ENCODE data around the gene TBC1D22A.
"Not testable (repeated sequence)": the region's sequence is repeated elsewhere in the genome, so short reads cannot be mapped to it uniquely, and the experiment has no call there.

Gene TBC1D22A

GRCh38 chr22:46774253-46774979 lies 12.0 kb downstream of the TBC1D22A start:
- no peak for DNase-seq (ENCODE audit: low read depth in 2 of 2)

GRCh38 chr22:46774980-46775849 lies 12.8 kb downstream of the TBC1D22A start:
- DNase-seq (ENCODE audit: low read depth in 2 of 2) = no peak

GRCh38 chr22:46775850-46776826 lies 13.7 kb downstream of the TBC1D22A start:
- no peak for DNase-seq (ENCODE audit: low read depth in 2 of 2)

DNA sequence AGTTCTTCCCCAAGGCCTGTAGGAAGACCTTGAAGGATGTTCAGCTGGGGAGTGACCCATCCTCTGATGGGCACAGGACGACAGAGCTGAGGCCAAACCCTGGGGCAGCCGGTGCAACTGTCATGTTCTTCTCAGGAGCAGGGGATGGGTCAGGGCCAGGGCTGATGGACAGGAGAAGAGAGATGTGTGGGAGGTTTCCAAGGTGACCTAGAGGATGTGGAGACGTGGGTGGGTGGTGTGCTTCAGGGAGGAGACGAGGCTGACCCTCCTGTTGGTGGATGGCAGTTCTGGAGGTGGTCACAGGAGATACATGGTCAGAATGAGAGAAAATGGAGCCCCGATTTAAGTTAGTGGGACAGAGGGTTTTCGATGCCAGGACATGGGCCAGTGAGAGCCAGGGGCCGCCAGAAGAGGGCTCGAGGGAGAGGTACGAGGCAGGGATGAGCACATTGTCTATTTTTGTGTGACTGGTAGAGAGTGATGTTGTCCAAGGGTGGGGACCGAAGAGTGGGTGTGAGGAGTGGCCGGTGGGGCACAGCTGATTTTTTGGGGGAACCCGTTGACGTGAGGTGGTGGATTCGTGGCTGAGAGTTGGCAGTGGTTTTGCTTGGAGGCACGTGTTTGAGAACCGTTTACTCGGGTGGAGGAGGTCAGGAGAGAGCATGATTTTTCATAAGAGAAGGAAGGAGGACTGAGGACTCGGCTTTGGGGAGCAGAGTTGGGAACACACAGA lies 14.6 kb downstream of the TBC1D22A start:
- no peak for DNase-seq (ENCODE audit: low read depth in 2 of 2)

GRCh38 chr22:46777609-46777970 lies 15.1 kb downstream of the TBC1D22A start:
- DNase-seq (ENCODE audit: low read depth in 2 of 2) = no peak

DNA sequence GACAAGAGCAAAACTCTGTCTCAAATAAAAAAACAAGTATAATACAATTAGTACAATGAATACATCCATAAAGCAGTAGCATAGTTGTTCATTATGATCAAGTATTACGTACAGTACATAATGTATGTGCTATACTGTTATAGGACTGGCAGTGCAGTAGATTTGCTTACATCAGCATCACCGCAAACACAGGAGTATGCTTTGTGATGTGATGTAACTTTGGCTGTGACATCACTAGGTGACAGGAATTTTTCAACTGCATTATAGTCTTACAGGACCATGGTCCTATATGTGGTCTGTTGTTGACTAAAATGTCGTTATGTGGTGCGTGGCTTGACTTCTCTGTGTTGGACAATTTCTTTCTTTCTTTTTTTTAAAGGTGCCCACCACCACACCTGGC lies 16.6 kb downstream of the TBC1D22A start:
- DNase-seq (ENCODE audit: low read depth in 2 of 2) = no peak

GRCh38 chr22:46779651-46780050 lies 17.2 kb downstream of the TBC1D22A start:
- no peak for DNase-seq (ENCODE audit: low read depth in 2 of 2)

- no peak for DNase-seq (ENCODE audit: low read depth in 2 of 2)
Observed at GRCh38 chr22:46780453-46780852, 18.0 kb downstream of the TBC1D22A start.

DNA sequence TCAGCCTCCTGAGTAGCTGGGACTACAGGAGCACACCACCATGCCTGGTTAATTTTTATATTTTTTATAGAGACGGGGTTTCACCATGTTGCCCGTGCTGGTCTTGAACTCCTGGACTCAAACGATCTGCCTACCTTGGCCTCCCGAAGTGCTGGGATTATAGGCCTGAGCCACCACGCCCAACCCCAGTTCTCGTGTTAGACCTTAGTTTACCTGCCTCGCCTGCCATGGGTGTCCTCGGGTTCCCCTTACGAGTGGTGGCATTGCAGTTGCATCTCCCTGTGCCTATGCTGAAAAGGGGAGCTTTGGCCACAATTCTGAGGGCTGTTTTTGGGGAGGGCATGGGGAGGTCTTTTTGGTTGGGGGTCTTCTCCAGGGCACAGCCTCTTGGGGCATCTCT lies 18.8 kb downstream of the TBC1D22A start:
- no peak for DNase-seq (ENCODE audit: low read depth in 2 of 2)

DNA sequence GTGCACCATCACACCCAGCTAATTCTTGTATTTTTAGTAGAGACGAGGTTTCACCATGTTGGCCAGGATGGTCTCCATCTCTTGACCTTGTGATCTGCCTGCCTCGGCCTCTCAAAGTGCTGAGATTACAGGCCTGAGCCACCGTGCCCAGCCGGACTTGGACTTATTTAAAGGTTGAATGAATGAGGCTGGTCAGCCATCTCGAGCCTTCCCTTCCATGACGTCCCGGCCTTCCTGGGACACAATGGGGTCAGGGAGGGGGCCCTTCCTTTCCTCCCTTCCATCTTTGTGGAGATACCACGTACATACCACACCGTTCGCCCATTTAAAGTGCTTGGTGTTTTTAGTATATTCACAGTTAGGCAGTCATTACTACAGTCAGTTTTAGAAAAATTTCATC lies 19.8 kb downstream of the TBC1D22A start:
- not testable (repeated sequence) for DNase-seq (ENCODE audit: low read depth in 2 of 2)

DNA sequence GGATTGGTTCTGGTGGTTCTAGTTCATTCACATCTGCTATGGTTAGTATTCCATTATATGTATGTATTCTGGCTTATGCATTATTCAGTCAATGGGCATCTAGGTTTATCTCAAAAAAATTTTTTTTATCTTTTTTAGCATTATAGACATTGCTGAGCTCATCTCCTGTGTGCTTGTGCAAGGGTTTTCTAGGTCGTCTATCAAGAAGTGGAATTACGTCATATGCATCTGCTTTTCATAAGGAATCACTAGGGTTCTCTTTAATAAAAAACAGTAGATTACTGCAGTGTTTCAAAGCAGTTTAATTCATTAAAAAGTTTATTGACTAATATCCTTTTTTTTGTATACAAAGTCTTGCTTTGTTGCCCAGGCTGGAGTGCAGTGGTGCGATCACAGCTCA lies 21.3 kb downstream of the TBC1D22A start:
- no peak for DNase-seq (ENCODE audit: low read depth in 2 of 2)

- DNase-seq (ENCODE audit: low read depth in 2 of 2) = no peak
Observed at GRCh38 chr22:46788441-46789172, 26.2 kb downstream of the TBC1D22A start.

DNA sequence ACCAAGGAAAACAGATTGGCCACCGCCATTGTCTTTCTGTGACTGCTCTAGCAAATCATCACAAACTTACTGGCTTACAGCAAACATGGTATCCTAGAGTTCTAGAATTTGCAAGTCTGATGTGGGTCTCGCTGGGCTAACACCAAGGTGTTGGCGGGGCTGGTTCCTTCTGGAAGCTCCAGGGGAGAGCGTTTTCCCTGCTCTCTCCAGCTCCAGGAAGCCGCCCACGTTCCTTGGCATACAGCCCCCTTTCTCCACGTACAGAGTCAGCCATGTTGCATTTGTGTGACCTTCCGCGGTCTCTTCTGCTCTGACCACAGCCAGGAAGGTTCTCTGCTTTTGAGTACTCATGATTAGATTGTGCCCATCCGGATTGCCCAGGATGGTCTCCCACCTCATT lies 27.5 kb downstream of the TBC1D22A start:
- no peak for DNase-seq (ENCODE audit: low read depth in 2 of 2)

DNA sequence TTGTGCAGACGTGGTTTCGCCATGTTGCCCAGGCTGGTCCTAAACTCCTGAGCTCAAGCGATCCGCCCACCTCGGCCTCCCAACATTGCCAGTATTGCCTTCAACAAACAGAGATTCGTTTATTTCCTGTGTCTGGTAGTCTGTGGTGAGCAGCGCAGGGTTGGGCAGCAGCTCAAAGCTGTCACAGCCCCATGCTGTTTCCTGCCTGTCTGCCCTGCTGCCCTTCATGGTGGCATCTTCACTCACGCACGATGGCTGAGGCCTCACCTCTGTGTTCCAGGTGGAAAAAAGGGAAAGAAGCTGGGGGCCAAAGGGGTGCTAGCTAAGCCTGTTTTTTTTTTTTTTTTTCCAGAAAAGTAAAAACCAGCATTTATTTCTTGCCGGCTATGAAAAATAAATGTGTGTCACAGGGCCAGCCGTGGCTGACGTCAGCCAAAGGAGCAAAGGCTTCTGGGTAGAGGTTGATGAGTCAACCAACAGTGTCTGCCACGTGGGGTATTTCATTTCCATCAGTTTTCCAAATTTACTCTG lies 28.8 kb downstream of the TBC1D22A start:
- DNase-seq (ENCODE audit: low read depth in 2 of 2) = peak; percentile 64 to 68

DNA sequence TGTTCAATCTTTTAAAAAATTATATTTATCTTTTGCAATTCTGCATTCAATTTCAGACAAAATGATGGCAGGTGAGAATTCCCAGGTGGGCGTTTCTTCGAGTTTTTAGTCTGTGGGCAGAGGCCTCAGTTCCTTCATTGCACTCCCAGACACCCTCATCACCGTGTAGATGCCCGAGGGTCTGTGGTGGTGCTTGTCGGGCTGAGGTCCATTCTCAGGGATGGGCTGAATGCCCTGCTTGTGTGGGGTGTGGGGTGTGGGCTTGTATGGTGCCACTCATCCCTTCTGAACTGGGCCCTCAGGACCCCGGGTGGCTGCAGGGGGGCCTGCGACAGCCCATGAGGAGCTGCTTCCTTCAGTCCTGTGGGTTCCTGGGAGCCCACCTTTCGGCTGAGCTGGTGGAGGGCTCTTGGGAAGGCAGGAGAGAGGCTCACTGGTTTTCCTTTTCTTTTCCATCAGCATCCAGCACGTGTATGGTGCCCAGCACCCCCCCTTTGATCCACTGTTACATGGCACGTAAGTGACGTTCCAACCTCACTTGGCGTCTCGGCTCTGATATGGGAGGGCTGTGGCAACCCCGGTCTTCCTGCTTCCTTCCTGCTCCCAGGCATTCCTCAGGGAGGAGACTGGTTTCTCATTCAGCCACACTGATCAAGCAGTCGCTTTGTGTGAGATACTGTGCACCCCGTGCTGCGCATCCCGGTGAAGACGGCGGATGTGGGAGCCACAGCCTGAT lies 29.8 kb downstream of the TBC1D22A start:
- no peak for DNase-seq (ENCODE audit: low read depth in 2 of 2)

- DNase-seq (ENCODE audit: low read depth in 2 of 2) = no peak
Observed at GRCh38 chr22:46792841-46793261, 30.4 kb downstream of the TBC1D22A start.

GRCh38 chr22:46793497-46793896 lies 31.0 kb downstream of the TBC1D22A start:
- DNase-seq (ENCODE audit: low read depth in 2 of 2) = no peak

DNA sequence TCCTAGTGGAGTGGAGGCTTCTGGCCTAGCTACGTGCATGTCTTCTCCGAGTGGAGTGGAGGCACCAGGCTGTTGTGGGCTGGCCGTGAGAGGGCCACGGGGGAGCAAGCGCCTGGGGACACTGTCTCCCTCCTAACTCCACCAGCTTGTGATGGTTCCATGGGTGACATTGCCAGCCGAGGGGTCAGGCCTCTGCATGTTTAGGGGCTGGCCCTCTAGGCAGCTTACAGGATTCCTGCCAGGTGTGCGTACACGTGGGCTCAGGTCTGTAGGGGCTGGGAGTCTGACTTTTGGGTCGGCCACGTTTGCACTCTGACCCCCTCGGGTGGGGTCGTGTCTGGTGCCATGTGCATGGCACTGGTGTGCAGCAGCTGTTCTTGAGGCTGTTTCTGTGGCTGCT lies 31.6 kb downstream of the TBC1D22A start:
- no peak for DNase-seq (ENCODE audit: low read depth in 2 of 2)

GRCh38 chr22:46794491-46794890 lies 32.0 kb downstream of the TBC1D22A start:
- DNase-seq (ENCODE audit: low read depth in 2 of 2) = no peak

DNA sequence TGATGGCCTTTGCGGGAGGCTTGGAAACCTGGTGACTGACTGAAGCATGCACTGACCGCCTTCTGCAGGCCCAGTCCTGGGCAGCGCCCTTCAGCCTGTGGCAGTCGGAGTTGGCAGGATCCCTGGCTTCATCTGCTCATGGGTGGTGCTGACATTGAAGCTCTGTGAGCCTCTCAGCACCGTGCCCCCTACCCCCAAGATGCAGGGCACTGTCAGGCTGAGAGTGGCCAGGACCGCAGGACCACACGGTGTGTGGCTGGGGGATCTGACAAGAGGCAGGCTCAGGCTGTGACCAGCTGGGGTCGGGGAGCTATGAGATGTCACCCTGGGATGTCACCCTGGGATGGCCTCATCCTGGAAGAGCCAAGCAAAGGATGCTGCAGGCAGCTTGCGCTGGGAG lies 32.7 kb downstream of the TBC1D22A start:
- DNase-seq (ENCODE audit: low read depth in 2 of 2) = no peak

Measured in stimulated activated CD8-positive, alpha-beta memory T cell treated with anti-CD3 and anti-CD28 coated beads, Interleukin-15, amount 100 ng/mL, for 4 hours (primary cell).